ENCODE measurements around the gene POLN.

- TF ChIP-seq CTCF (IDR thresholded peaks at IDR 0.05), result no peak
- no peak for TF ChIP-seq POLR2AphosphoS5 (IDR thresholded peaks at IDR 0.05)
Measured at GRCh38 chr4:2166253-2166652, 75.7 kb downstream of the POLN start.
